ENCODE results near the gene EEPD1.
"Not testable (repeated sequence)": the region's sequence is repeated elsewhere in the genome, so short reads cannot be mapped to it uniquely, and the experiment has no call there.

GRCh38 chr7:36243356-36243755 lies 90.3 kb downstream of the EEPD1 start:
- TF ChIP-seq CTCF (IDR thresholded peaks at IDR 0.05; ENCODE audit: insufficient read depth, low read depth, low read length); EZH2 (IDR thresholded peaks at IDR 0.05; ENCODE audit: insufficient read depth, low read length): not testable (repeated sequence)

Measured in astrocyte (in vitro differentiated cells and primary cell).